SK-N-SH (cell line): Measurements from ENCODE around the gene OTOG.

Source experiments
- CTCF ChIP-seq: fragments of 200-600 bp; sonication (generic); IDR thresholded peaks from 2 replicates; pipeline ENCODE4 v1.6.1; 2017; ENCODE audit warnings: antibody characterized with exemption, mild to moderate bottlenecking, moderate library complexity
- EP300 ChIP-seq, 2 experiments: IDR thresholded peaks; 2 replicates each; pipeline versions ENCODE4 v1.4.0 to v1.6.1; 2012; ENCODE audit warnings: borderline replicate concordance in 1 of 2, low read depth in 1 of 2, low read length in 1 of 2

DNA sequence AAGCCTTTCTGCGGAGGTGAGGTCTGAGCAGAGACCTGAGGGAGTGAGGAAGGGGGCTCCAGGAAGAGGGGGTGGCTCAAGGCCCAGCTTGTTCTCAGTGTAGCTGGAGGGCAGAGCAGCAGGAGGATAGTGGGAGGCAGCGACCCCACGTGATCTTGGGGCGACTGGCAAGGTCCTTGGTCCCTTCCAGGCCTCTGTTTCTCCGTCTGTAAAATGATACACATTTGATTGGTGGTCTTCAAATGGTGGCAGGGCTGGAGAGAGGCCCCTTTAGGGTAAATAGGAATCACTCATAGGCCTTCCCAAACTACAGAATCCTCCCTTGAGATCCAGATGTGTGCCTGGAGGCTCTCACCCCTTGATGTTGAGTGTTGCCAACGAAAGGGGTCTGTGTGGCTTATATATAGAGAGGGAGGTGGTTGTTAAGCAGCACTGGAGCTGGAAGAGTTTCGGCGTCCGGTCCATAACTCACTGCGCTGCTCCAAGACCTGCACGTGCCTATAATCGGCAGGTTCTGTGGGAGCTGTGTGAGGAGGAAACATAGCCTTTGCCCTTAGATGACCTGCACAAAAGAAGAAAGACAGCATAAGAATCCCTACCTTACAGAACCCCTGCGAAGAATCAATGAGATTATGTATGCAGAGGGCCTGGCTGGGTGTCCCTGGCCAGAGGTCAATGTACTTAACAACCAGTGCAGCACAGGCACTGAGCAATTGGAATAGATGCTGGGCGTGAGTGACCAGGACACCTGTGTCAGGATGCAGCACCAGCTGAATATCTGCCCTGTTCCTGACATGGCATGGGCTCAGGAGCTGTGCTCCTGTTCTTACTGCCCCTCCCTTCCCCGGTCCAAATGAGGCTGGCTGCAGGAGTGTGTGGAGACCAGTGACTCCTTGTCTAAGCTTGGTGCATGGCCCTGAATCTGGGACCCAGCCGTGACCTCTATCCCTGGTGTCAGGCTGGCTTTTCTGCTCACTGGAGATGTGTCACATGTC, 28.7 kb downstream of the OTOG start:
- TF ChIP-seq EP300 (IDR thresholded peaks at IDR 0.05; ENCODE audit: borderline replicate concordance in 1 of 2, low read depth in 1 of 2, low read length in 1 of 2) = no peak
- TF ChIP-seq CTCF = no peak
